GM21390 (cell line): ENCODE measurements around the gene PAX3.

ENCODE experiments used
- ATAC-seq: cut with Tn5 transposase; IDR thresholded peaks from one replicate; pipeline ENCODE4 v1.9.1; 2021; ENCODE audit not compliant: unreplicated experiment

The PAX3 gene

GRCh38 chr2:222298311-222299150 lies at the start of gene PAX3:
TSS of gene PAX3 (minus strand) at chr2:222298998. CDS start at chr2:222298615, 383 bp downstream.
- no peak for ATAC-seq

- no peak for ATAC-seq
Measured at GRCh38 chr2:222341331-222341730, 42.5 kb upstream of the PAX3 start.

DNA sequence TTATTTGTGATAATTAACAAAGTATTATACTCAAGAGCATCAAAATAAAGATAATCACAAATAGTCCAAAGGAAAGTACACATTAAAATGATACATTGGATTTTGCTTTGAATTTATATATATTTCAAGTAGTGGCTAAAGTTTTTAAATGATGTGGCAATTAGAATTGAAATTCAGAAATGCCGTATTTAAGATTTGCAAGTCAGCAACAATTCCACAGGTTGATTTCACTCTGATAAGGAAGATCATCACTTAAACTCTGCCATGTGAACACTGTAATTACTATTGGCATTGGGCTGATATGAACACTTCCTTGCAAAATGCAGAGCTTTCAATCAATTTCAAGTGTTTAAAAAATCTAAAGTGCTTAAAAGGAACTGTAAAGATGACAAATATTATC lies 39.6 kb upstream of the PAX3 start:
- ATAC-seq: no peak

DNA sequence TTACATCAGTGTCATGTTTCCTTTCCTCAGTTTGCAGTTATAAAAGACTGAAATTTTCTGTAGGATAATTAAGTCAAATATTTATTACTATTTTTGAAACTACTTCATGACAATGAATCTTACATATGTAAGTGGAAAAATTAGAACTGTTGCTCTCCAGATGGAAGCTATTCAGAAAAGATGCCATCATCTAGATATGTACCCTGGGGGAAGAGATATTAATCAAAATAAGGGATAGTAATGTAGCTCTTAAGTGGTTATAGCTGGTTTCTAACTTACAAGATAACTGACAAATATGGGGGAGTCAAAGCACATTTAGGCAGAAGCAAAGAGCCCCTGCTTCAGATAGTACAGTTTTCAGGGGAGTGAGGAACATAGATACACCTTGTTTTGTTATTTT lies 38.1 kb upstream of the PAX3 start:
- no peak for ATAC-seq

DNA sequence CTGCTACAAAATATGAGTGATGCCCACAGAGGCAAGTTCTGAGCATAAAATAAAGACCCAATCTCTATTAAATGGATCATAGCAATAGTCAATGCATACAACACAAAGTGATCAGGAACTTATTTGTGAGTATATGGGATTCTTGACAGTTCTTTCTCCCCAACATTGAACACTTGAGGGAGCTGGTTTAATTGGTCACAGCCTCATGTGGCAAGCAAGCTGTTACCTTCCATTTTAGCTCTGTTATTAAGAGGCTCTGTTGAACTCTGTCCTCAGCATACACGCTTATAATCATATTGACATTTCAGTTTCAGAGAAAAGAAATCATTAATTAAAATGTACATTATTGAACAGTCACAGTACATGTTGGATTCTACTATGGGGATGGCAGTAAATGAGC lies 37.6 kb upstream of the PAX3 start:
- ATAC-seq: no peak

GRCh38 chr2:222334914-222335313 lies 36.1 kb upstream of the PAX3 start:
- no peak for ATAC-seq

DNA sequence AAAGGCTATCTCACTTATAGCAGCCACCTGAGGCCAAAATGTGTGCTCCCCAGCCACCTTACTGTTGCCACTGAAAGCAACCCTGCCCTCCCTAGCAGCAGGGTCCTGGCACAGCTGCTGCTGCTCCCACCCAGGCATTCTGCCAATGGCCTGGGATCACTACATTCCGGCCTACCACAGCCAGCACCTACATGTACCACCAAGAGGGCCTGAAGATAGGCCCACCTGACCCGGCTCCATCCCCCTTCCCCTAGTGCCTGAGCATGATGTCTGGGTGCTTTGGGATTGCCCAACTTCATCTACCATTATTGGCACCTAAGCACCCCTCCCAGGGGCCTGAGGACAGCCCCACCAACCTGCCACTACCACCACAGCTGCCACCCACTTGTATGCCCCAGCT lies 34.6 kb upstream of the PAX3 start:
- ATAC-seq: no peak

- ATAC-seq: no peak
Measured at GRCh38 chr2:222332116-222332515, 33.3 kb upstream of the PAX3 start.

- no peak for ATAC-seq
Measured at GRCh38 chr2:222330910-222331309, 32.1 kb upstream of the PAX3 start.

DNA sequence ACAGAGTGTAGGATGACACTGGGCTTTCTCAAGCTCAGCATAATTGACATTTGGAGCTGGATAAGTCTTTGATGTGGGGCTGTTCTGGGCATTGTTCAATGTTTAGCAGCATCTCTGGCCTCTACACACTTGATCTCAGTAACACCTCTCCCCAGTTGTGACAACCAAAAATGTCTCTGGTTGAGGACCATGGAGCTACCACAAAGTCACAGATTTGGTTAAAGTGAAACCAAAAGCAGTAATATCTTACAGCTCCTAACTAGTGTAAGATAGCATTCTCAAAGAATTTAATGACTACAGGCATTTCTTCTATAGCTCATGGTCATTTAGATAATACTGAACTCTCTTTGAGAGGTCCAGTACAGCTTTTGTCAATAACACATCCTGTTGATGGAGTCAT lies 23.4 kb upstream of the PAX3 start:
- peak; percentile 34 for ATAC-seq

DNA sequence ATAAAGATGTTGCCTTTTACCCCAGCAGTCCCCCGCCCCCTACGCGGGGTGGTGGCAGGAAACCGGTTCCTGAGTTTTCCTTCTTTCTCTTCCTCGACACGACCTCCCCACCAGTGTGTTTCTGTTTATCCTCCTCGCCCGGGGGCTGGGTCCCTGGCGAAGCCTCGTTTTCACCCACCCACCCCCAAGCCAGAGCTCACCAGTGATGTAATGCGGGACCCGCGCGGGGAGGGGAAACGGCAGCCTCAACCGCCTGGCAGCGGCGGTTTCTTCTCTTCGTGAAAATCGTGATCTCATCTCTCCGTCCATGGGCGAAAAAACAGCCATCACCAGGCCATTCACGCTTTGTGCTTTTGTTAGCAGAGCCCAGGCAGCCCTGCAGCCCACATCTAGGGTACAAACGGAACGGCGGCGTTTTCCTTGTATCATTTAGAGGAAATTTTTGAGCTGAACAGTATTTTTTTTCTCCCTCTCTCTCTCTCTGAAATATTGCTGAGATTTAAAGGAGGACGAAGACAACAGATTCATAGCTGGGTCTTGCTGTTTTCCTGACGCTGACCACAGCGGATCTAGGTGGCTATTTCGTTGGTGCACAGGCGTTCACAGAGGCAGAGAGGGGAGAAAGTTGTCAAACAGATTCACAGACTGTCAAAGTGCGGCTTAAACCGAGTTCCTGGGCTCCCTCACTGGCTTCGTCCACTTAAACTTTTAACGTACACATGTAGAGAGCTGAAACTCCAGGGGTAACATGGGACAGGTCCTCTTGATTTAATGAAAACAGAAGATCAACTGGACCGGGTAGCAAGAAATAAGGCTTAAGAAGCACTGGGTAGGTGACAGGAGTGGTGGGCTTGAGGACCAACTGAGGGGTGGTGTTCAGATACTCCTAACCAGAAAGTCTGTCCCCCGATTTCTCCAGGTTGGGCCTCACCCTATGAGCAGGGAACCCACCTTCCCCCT lies 21.9 kb upstream of the PAX3 start:
- ATAC-seq: no peak

- peak; percentile 47 for ATAC-seq
Measured at GRCh38 chr2:222319586-222320435, 21.0 kb upstream of the PAX3 start.

DNA sequence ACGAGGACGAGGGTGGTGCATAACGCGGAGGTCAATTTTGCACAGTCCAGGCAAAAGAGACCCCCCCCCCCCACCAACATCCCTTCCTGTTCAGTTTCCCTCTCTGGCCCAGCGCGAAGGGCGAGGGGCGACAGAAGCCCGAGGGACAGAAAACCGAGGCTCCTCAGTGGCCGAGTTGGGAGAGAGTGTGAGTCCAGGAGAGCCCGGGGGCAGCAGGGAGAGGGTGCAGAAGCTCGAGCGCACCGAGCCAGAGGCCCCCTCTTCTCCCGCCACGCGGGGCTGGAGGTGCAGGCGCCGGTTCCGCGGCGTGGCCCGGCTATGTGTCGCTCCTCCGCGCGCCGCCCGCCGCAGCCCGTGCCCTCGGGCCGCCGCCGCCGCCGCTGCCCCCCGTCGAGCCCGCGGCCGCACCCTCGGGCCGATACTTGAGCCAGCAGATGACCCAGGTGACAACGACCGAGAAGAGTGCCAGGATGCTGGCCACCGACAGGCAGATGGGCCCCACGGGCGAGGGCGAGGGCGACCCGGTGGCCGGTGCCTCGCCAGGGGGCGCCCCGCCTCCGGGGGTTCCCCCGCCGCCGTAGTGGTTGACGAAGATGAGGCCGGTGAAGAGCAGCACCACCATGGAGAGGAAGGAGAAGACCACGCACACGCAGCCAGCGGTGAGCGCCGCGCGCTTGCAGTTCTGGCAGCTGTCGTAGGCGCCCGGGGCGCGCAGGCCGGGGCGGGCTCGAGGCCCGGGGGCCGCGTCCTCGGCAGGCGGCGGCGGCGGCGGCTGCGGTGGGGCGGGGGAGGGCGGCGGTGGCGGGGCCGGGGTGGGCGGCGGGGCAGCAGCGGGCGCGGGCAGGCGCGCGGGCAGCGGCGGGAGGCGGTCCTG lies 20.2 kb upstream of the PAX3 start:
- ATAC-seq: peak; percentile 36

GRCh38 chr2:222318026-222318711 lies 19.4 kb upstream of the PAX3 start:
- ATAC-seq: peak; percentile 45

GRCh38 chr2:222315443-222316121 lies 16.8 kb upstream of the PAX3 start:
- no peak for ATAC-seq

GRCh38 chr2:222313816-222314215 lies 15.0 kb upstream of the PAX3 start:
- ATAC-seq: no peak

GRCh38 chr2:222311978-222312738 lies 13.4 kb upstream of the PAX3 start:
- no peak for ATAC-seq

GRCh38 chr2:222311319-222311977 lies 12.7 kb upstream of the PAX3 start:
- ATAC-seq: no peak
